DOHH2 (cell line): Measurements from ENCODE around the gene FAM193A.

Source experiments
- H3F3A ChIP-seq: fragments of 200-600 bp; sonication (generic), shearing (Covaris generic); 2 replicates; pipeline ENCODE4 v1.6.0; 2016; ENCODE audit warnings: antibody characterized with exemption, mild to moderate bottlenecking; ENCODE audit not compliant: control insufficient read depth, insufficient read depth
- H3K27ac ChIP-seq: fragments of 200-600 bp; sonication (generic); 2 replicates; pipeline ENCODE4 v1.5.1; 2014; ENCODE audit warnings: low read depth, mild to moderate bottlenecking, low read length, moderate library complexity
- H3K27me3 ChIP-seq: fragments of 200-600 bp; sonication (generic); 2 replicates; pipeline ENCODE4 v1.6.1; 2014; ENCODE audit warnings: mild to moderate bottlenecking, low read length, mixed read lengths; ENCODE audit not compliant: control insufficient read depth
- H3K36me3 ChIP-seq: fragments of 200-600 bp; sonication (generic); 2 replicates; pipeline ENCODE4 v1.6.1; 2014; ENCODE audit warnings: mild to moderate bottlenecking, low read length, moderate library complexity, mixed read lengths; ENCODE audit not compliant: control insufficient read depth
- H3K4me1 ChIP-seq: fragments of 200-600 bp; sonication (generic); 2 replicates; pipeline ENCODE4 v1.6.1; 2014; ENCODE audit warnings: mild to moderate bottlenecking, low read length, mixed read lengths; ENCODE audit not compliant: control insufficient read depth
- H3K4me2 ChIP-seq: fragments of 200-600 bp; sonication (generic); 2 replicates; pipeline ENCODE4 v1.6.0; 2014; ENCODE audit warnings: mild to moderate bottlenecking, low read length, moderate library complexity
- H3K4me3 ChIP-seq: fragments of 200-600 bp; sonication (generic); 2 replicates; pipeline ENCODE4 v1.5.1; 2014; ENCODE audit warnings: mild to moderate bottlenecking, low read length, mixed read lengths
- H3K79me2 ChIP-seq: fragments of 200-600 bp; sonication (generic); 2 replicates; pipeline ENCODE4 v1.6.1; 2014; ENCODE audit warnings: mild to moderate bottlenecking, low read length, mixed read lengths; ENCODE audit not compliant: control insufficient read depth
- H3K9me2 ChIP-seq: fragments of 200-600 bp; sonication (generic); replicated peaks from 2 replicates; pipeline ENCODE4 v1.6.1; 2014; ENCODE audit warnings: mild to moderate bottlenecking, low read length, mixed read lengths; ENCODE audit not compliant: control insufficient read depth
- H3K9me3 ChIP-seq: fragments of 200-600 bp; sonication (generic); 2 replicates; pipeline ENCODE4 v1.6.1; 2014; ENCODE audit warnings: antibody characterized with exemption, low read length, mixed read lengths; ENCODE audit not compliant: control insufficient read depth, insufficient read depth
- H4K20me1 ChIP-seq: fragments of 200-600 bp; sonication (generic); 2 replicates; pipeline ENCODE4 v1.6.0; 2014; ENCODE audit warnings: low read depth, mild to moderate bottlenecking, antibody characterized with exemption, low read length, moderate library complexity; ENCODE audit not compliant: control insufficient read depth, insufficient read depth
- CTCF ChIP-seq: fragments of 200-600 bp; sonication (generic); IDR thresholded peaks from one replicate; pipeline ENCODE4 v1.5.1; 2014; ENCODE audit warnings: antibody characterized with exemption, mild to moderate bottlenecking, low read depth, low read length; ENCODE audit not compliant: poor library complexity, severe bottlenecking
- EZH2phosphoT487 ChIP-seq: fragments of 200-600 bp; sonication (generic); IDR thresholded peaks from 2 replicates; pipeline ENCODE4 v1.6.1; 2017; ENCODE audit warnings: borderline replicate concordance, mild to moderate bottlenecking, antibody characterized with exemption, low read length, moderate library complexity, mixed read lengths

The FAM193A gene

GRCh38 chr4:2500547-2500946 is 35.9 kb upstream of the FAM193A start:
- Histone ChIP-seq H3K9me2 (no peaks in the 10 kb centered on the region), H3K27ac (no peak overlapping the region), H3K4me3 (no peak overlapping the region), H3K79me2 (peaks cover 66% of the 10 kb centered on the region), H3K27me3 (no peaks in the 10 kb centered on the region), H3K9me3 (no peaks in the 10 kb centered on the region), H4K20me1 (peaks cover 5% of the 10 kb centered on the region; the same call in 1 of the 2 replicates), H3K4me1 (peaks cover 18% of the 10 kb centered on the region), H3K4me2 (no peak overlapping the region), H3K36me3 (peaks cover 87% of the 10 kb centered on the region), H3F3A (no peaks in the 10 kb centered on the region)
- no peak for TF ChIP-seq EZH2phosphoT487
- no peak for TF ChIP-seq CTCF

GRCh38 chr4:2501034-2501594 is 35.3 kb upstream of the FAM193A start:
- H4K20me1 ChIP-seq, result peaks cover 5% of the 10 kb centered on the region; the same call in 1 of the 2 replicates
- H3K36me3 ChIP-seq, result peaks cover 87% of the 10 kb centered on the region
- H3K79me2 ChIP-seq, result peaks cover 67% of the 10 kb centered on the region
- no peak overlapping the region for H3K4me3 ChIP-seq
- peaks cover 18% of the 10 kb centered on the region for H3K4me1 ChIP-seq
- H3K27ac ChIP-seq, result no peak overlapping the region
- no peaks in the 10 kb centered on the region for H3K27me3 ChIP-seq
- H3K4me2 ChIP-seq, result no peak overlapping the region
- H3K9me3 ChIP-seq, result no peaks in the 10 kb centered on the region
- TF ChIP-seq EZH2phosphoT487 (no peak), CTCF (no peak)
- H3F3A ChIP-seq, result no peaks in the 10 kb centered on the region
- no peaks in the 10 kb centered on the region for H3K9me2 ChIP-seq

- no peaks in the 10 kb centered on the region for H3K4me1 ChIP-seq
- no peak overlapping the region for H3K27ac ChIP-seq
- H3F3A ChIP-seq, result no peaks in the 10 kb centered on the region
- H3K79me2 ChIP-seq, result peaks cover 66% of the 10 kb centered on the region
- no peak overlapping the region for H3K4me2 ChIP-seq
- H3K9me2 ChIP-seq, result no peaks in the 10 kb centered on the region
- peaks cover 10% of the 10 kb centered on the region; the same call in 1 of the 2 replicates for H4K20me1 ChIP-seq
- H3K9me3 ChIP-seq, result no peaks in the 10 kb centered on the region
- H3K27me3 ChIP-seq, result no peaks in the 10 kb centered on the region
- no peak overlapping the region for H3K4me3 ChIP-seq
- no peak for TF ChIP-seq CTCF
- peaks cover 85% of the 10 kb centered on the region for H3K36me3 ChIP-seq
Observed at GRCh38 chr4:2503809-2504208, 32.6 kb upstream of the FAM193A start.
